ENCODE data around the gene EVPL. TPM values are rescaled to one million over a fixed set of nuclear protein-coding genes. Genes with fewer than 3 reads are reported as not detected.

EVPL gene
- total and polyA plus RNA-seq, 8 donors, result 1.2 to 105 (median 9.0) TPM

DNA sequence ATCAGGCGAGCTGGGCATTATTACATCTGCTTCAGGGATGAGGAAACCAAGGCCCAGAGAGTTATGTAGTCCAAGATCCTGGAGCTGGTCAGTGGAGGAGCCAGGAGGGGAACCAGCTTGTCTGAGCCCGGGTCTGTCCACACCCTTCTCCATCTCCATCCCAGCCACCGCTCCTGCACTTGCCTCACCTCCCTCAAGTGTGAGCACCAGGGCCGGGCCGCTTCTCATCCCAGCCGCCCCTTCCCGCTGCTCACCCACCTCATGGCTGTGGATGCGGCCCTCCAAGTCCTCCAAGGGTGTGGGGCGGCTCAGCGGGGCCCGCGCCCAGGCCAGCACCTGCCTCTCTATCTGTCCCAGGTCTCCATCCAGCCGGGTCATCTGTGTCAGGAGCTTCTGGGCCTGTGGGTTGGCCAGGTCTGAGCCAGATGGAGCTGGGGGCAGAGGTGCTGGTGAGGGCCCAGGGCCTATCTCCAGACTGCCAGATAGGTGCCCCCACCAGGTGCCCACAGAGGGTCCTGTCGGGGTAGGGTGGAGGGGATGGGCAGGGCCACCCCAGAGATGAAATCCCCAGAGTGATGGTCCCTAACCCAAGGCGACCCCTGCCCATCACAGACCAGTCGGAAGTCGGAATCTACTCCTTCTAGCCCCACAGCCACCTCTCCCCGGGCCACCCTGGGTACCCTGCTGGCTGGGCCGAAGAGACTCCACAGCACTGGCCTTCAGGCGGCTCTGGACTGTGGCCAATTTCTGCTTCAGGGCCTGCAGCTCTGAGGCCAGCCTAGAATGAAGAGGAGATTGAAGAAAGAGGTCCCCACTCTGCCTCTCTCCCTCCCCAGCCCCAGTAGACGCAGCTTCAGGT, 9.4 kb downstream of the EVPL start:
- H3K4me3 ChIP-seq, result no peak overlapping the region
- DNase-seq, result no peak
- peaks cover 0 to 21% (median 0%) of the 10 kb centered on the region in 3 donors for H3K27me3 ChIP-seq
- H3K27ac ChIP-seq, result no peak overlapping the region
- 87 to 93% (median 92%) methylated on average over 14 to 21 of the region's 21 CpGs for WGBS, 5 donors
- TF ChIP-seq, protein P1, sequence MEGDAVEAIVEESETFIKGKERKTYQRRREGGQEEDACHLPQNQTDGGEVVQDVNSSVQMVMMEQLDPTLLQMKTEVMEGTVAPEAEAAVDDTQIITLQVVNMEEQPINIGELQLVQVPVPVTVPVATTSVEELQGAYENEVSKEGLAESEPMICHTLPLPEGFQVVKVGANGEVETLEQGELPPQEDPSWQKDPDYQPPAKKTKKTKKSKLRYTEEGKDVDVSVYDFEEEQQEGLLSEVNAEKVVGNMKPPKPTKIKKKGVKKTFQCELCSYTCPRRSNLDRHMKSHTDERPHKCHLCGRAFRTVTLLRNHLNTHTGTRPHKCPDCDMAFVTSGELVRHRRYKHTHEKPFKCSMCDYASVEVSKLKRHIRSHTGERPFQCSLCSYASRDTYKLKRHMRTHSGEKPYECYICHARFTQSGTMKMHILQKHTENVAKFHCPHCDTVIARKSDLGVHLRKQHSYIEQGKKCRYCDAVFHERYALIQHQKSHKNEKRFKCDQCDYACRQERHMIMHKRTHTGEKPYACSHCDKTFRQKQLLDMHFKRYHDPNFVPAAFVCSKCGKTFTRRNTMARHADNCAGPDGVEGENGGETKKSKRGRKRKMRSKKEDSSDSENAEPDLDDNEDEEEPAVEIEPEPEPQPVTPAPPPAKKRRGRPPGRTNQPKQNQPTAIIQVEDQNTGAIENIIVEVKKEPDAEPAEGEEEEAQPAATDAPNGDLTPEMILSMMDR (IDR thresholded peaks at IDR 0.05), result no peak
- TF ChIP-seq EP300 (IDR thresholded peaks at IDR 0.05), result no peak
- TF ChIP-seq POLR2A (IDR thresholded peaks at IDR 0.05), result no peak
- no peak for TF ChIP-seq POLR2AphosphoS5 (IDR thresholded peaks at IDR 0.05)
- H3K9me3 ChIP-seq, result no peaks in the 10 kb centered on the region
- H3K4me1 ChIP-seq, result peaks cover 0 to 16% (median 11%) of the 10 kb centered on the region in 4 donors
- intact Hi-C loops (cut with DNase I; ENCODE audit: low total_unique reads), result no loop called here
- H3K36me3 ChIP-seq, result peaks cover 0 to 20% (median 5%) of the 10 kb centered on the region in 4 donors

DNA sequence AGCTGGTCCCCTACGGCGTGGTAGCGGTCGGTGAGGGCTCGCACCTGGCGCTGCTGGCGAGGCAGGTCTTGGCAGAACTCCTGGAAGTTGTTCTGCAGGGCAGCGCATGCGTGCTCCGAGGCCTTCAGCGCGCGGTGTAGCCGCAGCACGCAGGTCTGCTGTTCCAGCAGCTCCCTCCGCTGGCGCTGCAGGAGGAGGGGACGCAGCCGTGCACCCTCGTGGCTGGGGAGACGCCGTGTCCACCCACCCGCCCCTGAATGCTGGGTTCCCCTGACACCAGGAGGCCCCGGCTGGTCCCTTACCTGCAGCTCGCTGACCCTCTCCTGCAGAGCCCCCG, 12.2 kb downstream of the EVPL start:
- Histone ChIP-seq H3K27me3 (peaks cover 0 to 5% (median 0%) of the 10 kb centered on the region in 3 donors), H3K4me1 (peaks cover 0 to 16% (median 11%) of the 10 kb centered on the region in 4 donors), H3K27ac (peak overlapping the region in 1 of 5 donors; percentile 5), H3K9me3 (no peaks in the 10 kb centered on the region), H3K4me3 (no peak overlapping the region), H3K36me3 (peaks cover 0 to 12% (median 8%) of the 10 kb centered on the region in 4 donors)
- WGBS, 5 donors, result 65 to 88% (median 75%) methylated on average over 22 to 26 of the region's 26 CpGs
- TF ChIP-seq EP300 (IDR thresholded peaks at IDR 0.05) (no peak), POLR2A (IDR thresholded peaks at IDR 0.05) (no peak), POLR2AphosphoS5 (IDR thresholded peaks at IDR 0.05) (no peak)
- TF ChIP-seq, protein P1 (IDR thresholded peaks at IDR 0.05), result no peak
- DNase-seq, result peak in 1 of 2 donors; percentile 74
- intact Hi-C loops (cut with DNase I; ENCODE audit: low total_unique reads), result no loop called here

DNA sequence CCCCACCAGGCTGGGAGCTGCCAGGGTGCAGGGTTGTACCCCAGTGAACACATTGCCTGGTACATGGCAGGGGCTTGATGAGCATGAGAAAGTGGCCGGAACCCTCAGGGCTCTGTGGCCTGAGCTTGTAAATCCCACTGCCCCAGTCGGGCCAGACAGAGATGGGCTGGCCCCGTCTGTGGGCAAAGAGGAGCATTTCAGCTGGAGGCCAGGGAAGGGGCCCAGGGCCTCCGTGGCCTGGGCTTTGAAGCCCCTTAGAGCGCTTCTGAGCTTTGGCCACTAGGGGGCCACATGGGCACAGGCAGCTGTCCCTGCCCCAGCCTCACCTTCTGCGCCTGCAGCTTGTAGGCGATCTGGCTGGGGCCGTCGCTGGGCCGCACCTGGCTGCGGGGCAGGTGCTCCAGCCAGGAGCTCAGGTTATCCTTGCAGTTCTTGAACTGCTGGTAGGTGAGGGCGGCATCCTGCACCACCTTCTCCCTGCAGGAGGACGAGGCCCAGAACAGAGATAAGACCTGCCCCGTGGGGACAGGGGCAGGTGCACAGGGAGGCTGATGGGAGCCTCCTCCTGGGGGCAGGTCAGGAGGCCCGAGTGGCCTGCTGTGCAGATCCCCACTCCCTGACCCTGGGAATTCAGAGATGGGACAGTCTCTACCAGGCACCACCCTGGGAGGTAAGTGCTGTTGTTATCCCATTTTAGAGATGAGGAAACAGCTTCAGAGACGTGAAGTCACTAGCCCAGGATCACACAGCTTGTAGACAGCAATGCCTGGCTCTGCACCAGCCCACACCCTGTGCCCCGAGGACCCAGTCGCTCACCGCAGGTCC, 12.8 kb downstream of the EVPL start:
- Histone ChIP-seq H3K36me3 (peaks cover 0 to 16% (median 12%) of the 10 kb centered on the region in 4 donors), H3K9me3 (no peaks in the 10 kb centered on the region), H3K4me1 (peaks cover 0 to 16% (median 11%) of the 10 kb centered on the region in 4 donors), H3K27ac (peak overlapping the region in 2 of 5 donors; percentile 5 to 19), H3K27me3 (peaks cover 0 to 5% (median 0%) of the 10 kb centered on the region in 3 donors), H3K4me3 (no peak overlapping the region)
- intact Hi-C loops (cut with DNase I; ENCODE audit: low total_unique reads), result no loop called here
- 16 to 64% (median 25%) methylated on average over 5 to 19 of the region's 19 CpGs for WGBS, 5 donors
- peak; percentile 86 to 92 for DNase-seq
- peak in 2 of 3 donors; percentile 19 to 77 for TF ChIP-seq POLR2AphosphoS5 (IDR thresholded peaks at IDR 0.05)
- no peak for TF ChIP-seq POLR2A (IDR thresholded peaks at IDR 0.05)
- TF ChIP-seq, protein P1 (IDR thresholded peaks at IDR 0.05), result peak in 6 of 7 experiments; percentile 2 to 97 (median 94)
- no peak for TF ChIP-seq EP300 (IDR thresholded peaks at IDR 0.05)

- intact Hi-C loops (cut with DNase I; ENCODE audit: low total_unique reads), result no loop called here
- H3K4me1 ChIP-seq, result peaks cover 0 to 16% (median 11%) of the 10 kb centered on the region in 4 donors
- H3K27ac ChIP-seq, result no peak overlapping the region
- H3K4me3 ChIP-seq, result no peak overlapping the region
- WGBS, 5 donors, result 81 to 90% (median 82%) methylated on average over 15 of the region's 15 CpGs
- no peak for TF ChIP-seq EP300 (IDR thresholded peaks at IDR 0.05)
- TF ChIP-seq POLR2A (IDR thresholded peaks at IDR 0.05), result no peak
- TF ChIP-seq, protein P1 (IDR thresholded peaks at IDR 0.05), result no peak
- no peak for TF ChIP-seq POLR2AphosphoS5 (IDR thresholded peaks at IDR 0.05)
- H3K36me3 ChIP-seq, result peaks cover 0 to 19% (median 14%) of the 10 kb centered on the region in 4 donors
- H3K27me3 ChIP-seq, result peaks cover 0 to 5% (median 0%) of the 10 kb centered on the region in 3 donors
- H3K9me3 ChIP-seq, result no peaks in the 10 kb centered on the region
- peak in 1 of 2 donors; percentile 2 for DNase-seq
Observed at GRCh38 chr17:76013377-76013932, 13.7 kb downstream of the EVPL start.

Data from stomach (tissue), 9 donors.